Spleen (tissue), 11 donors: ENCODE results near the gene NXPH4. TPM values are rescaled to one million over a fixed set of nuclear protein-coding genes. Genes with fewer than 3 reads are reported as not detected.
A peak's percentile ranks its signal among the peaks of the same experiment; 100 is the strongest.

ENCODE experiments used
- DNase-seq: peaks from one replicate; pipeline ENCODE4 v3.0.0-alpha.2; 2020
- H3K27ac ChIP-seq, 8 donors: fragments of 200-600 bp; sonication (generic) in 7 of 8; 1 replicate in 4 of 8; 2 replicates in 4 of 8; pipeline versions ENCODE4 v1.5.0 to v1.8.0; 2016 to 2021; ENCODE audit warnings: inconsistent platforms in 4 of 8, mild to moderate bottlenecking in 4 of 8, moderate library complexity in 1 of 8
- H3K27me3 ChIP-seq, 7 donors: fragments of 200-600 bp; sonication (generic) in 6 of 7; replicated peaks in 1 of 7; 1 replicate in 4 of 7; 2 replicates in 3 of 7; pipeline versions ENCODE4 v1.5.0 to v1.8.0; 2016 to 2021; ENCODE audit warnings: inconsistent platforms in 3 of 7, mild to moderate bottlenecking in 1 of 7
- H3K36me3 ChIP-seq, 6 donors: fragments of 200-600 bp; sonication (generic) in 5 of 6; 1 replicate in 4 of 6; 2 replicates in 2 of 6; pipeline versions ENCODE4 v1.5.0 to v1.8.0; 2016 to 2021; ENCODE audit warnings: inconsistent platforms in 2 of 6
- H3K4me1 ChIP-seq, 6 donors: fragments of 200-600 bp; sonication (generic) in 5 of 6; 1 replicate in 3 of 6; 2 replicates in 3 of 6; pipeline versions ENCODE4 v1.5.0 to v1.8.0; 2016 to 2021; ENCODE audit warnings: inconsistent platforms in 3 of 6
- H3K4me3 ChIP-seq, 8 donors: fragments of 200-600 bp; sonication (generic) in 7 of 8; 1 replicate in 4 of 8; 2 replicates in 4 of 8; pipeline versions ENCODE4 v1.5.0 to v1.8.0; 2016 to 2021; ENCODE audit warnings: inconsistent platforms in 4 of 8, mild to moderate bottlenecking in 4 of 8, moderate library complexity in 2 of 8
- H3K9me3 ChIP-seq, 8 donors: fragments of 200-600 bp; sonication (generic) in 7 of 8; 1 replicate in 4 of 8; 2 replicates in 4 of 8; pipeline versions ENCODE4 v1.5.0 to v1.8.0; 2016 to 2021; ENCODE audit warnings: inconsistent platforms in 4 of 8
- POLR2A ChIP-seq, 3 donors: fragments of 450-650 bp; IDR thresholded peaks; one replicate each; pipeline ENCODE4 v1.5.1; 2017; ENCODE audit warnings: antibody characterized with exemption in 3 of 3, mild to moderate bottlenecking in 1 of 3
- POLR2AphosphoS5 ChIP-seq, 3 donors: sonication (generic); formaldehyde crosslinking; IDR thresholded peaks; one replicate each; pipeline ENCODE4 v1.5.1; 2017; ENCODE audit warnings: antibody characterized with exemption in 3 of 3
- WGBS, 5 donors: extraction: QIAGEN DNeasy Blood & Tissue Kit in 3 of 5; methylation state at CpG; one replicate each; pipeline versions ENCODE4 v1.1.5 to v1.1.7; 2013 to 2018; 5-methylcytosine and 5-hydroxymethylcytosine counted together
- intact Hi-C: fragments of 100-400 bp; cut with DNase I; formaldehyde crosslinking; loops from one replicate; pipeline ENCODE4 v1.15.0; 2023; ENCODE audit warnings: low total_unique reads
- polyA plus RNA-seq, 3 donors: library from polyadenylated mRNA; stranded (reverse); fragments of 200-250 nt; gene quantifications; one replicate each; pipeline ENCODE4 v1.2.1, GENCODE V29; 2013
- total RNA-seq, 7 donors: library from RNA; depleted of rRNA in 3 of 7; stranded (reverse); fragments of >200 nt in 3 of 7; fragmentation: NEBNext Ultra II Directional in 4 of 7; extraction: Animal tissue kit (Norgen Biotek cat#: 25700) in 4 of 7; gene quantifications; one replicate each; pipeline versions ENCODE4 v1.1.0 to v1.2.1, GENCODE V29; 2016 to 2021
- TF ChIP-seq, protein P1 (sequence below), 11 experiments: fragments of 200-600 bp in 7 of 11; fragments of 450-650 bp in 4 of 11; sonication (generic) in 4 of 11; IDR thresholded peaks in 8 of 11; conservative IDR thresholded peaks in 3 of 11; 1 replicate in 7 of 11; 2 replicates in 4 of 11; pipeline versions ENCODE4 v1.4.0 to v1.8.0; 2016 to 2021; ENCODE audit warnings: antibody characterized with exemption in 11 of 11, inconsistent platforms in 4 of 11, mild to moderate bottlenecking in 1 of 11
- donor health status: healthy with polysubstance abuse.
- donor health status: DM: no; HTN: no; CAD: no; lungs with moderate emphysema.
- donor health status: DM: no; HTN: no; CAD: no.
- donor health status: Bipolar disorder and iron deficiency.
- donor health status: healthy.
- donor health status: DM: no; HTN: no; CAD: no.
- donor health status: DM: yes; HTN: yes; CAD: no.

Gene NXPH4
- total and polyA plus RNA-seq, 10 donors, result 0.11 to 0.60 (median 0.23) TPM; not detected in 4

DNA sequence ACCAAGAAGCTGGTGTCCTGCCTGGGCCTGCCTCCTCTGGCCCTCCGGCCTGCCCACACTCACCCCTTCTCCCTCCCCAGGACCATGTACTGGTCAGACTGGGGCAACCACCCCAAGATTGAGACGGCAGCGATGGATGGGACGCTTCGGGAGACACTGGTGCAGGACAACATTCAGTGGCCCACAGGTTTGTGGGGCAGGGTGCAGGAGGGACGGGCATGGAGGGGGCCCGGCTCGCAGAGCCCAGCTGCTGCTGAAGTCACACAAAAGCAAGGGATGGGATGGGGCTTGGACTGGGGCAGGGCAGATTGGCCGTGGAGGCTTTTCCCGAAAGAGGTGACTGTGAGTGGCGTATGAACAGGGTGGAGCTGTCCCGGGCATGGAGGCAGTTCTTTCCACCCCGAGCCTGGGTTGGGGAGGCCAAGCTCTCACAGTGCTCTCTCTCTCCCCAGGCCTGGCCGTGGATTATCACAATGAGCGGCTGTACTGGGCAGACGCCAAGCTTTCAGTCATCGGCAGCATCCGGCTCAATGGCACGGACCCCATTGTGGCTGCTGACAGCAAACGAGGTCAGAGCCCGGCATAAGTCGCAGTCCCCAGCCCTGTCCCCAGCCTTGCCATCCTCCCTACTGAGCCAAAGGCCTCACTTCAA is 7.8 kb upstream of the NXPH4 start:
- no peaks in the 10 kb centered on the region for H3K9me3 ChIP-seq
- peaks cover 0 to 93% (median 12%) of the 10 kb centered on the region in 6 donors for H3K36me3 ChIP-seq
- TF ChIP-seq, protein P1, sequence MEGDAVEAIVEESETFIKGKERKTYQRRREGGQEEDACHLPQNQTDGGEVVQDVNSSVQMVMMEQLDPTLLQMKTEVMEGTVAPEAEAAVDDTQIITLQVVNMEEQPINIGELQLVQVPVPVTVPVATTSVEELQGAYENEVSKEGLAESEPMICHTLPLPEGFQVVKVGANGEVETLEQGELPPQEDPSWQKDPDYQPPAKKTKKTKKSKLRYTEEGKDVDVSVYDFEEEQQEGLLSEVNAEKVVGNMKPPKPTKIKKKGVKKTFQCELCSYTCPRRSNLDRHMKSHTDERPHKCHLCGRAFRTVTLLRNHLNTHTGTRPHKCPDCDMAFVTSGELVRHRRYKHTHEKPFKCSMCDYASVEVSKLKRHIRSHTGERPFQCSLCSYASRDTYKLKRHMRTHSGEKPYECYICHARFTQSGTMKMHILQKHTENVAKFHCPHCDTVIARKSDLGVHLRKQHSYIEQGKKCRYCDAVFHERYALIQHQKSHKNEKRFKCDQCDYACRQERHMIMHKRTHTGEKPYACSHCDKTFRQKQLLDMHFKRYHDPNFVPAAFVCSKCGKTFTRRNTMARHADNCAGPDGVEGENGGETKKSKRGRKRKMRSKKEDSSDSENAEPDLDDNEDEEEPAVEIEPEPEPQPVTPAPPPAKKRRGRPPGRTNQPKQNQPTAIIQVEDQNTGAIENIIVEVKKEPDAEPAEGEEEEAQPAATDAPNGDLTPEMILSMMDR (IDR thresholded peaks at IDR 0.05 in 8 of 11, conservative IDR thresholded peaks at IDR 0.05 in 3 of 11), result no peak
- TF ChIP-seq POLR2AphosphoS5 (IDR thresholded peaks at IDR 0.05), result no peak
- no peak for TF ChIP-seq POLR2A (IDR thresholded peaks at IDR 0.05)
- no peak for DNase-seq
- no peak overlapping the region for H3K27ac ChIP-seq
- intact Hi-C loops, result no loop called here
- H3K27me3 ChIP-seq, result peaks cover 0 to 18% (median 5%) of the 10 kb centered on the region in 7 donors
- H3K4me3 ChIP-seq, result no peak overlapping the region
- H3K4me1 ChIP-seq, result peaks cover 2 to 13% (median 8%) of the 10 kb centered on the region in 6 donors
- 70 to 90% (median 84%) methylated on average over 22 of the region's 22 CpGs for WGBS, 5 donors

DNA sequence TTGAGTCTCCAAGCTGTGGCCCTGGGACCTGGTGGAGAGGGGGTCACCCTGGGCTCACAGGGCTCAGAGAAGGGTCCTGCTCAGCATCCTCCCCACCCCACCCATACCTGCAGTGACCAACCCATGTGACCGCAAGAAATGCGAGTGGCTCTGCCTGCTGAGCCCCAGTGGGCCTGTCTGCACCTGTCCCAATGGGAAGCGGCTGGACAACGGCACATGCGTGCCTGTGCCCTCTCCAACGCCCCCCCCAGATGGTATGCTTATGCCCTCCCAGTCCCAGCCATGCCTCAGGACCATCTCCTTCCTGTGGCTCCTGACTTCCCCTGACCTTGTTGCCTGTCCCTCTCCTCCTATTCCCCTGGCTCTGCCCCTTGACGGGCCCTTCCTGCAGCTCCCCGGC is 6.7 kb upstream of the NXPH4 start:
- intact Hi-C loops, result no loop called here
- Histone ChIP-seq H3K4me1 (peaks cover 2 to 24% (median 19%) of the 10 kb centered on the region in 6 donors), H3K36me3 (peaks cover 0 to 81% (median 12%) of the 10 kb centered on the region in 6 donors), H3K27ac (no peak overlapping the region), H3K9me3 (no peaks in the 10 kb centered on the region), H3K27me3 (peaks cover 0 to 29% (median 16%) of the 10 kb centered on the region in 7 donors), H3K4me3 (no peak overlapping the region)
- WGBS, 5 donors, result 72 to 76% (median 75%) methylated on average over 6 to 8 of the region's 8 CpGs
- no peak for DNase-seq
- TF ChIP-seq, protein P1 (IDR thresholded peaks at IDR 0.05 in 8 of 11, conservative IDR thresholded peaks at IDR 0.05 in 3 of 11), result no peak
- TF ChIP-seq POLR2AphosphoS5 (IDR thresholded peaks at IDR 0.05) (peak in 1 of 3 donors; percentile 8), POLR2A (IDR thresholded peaks at IDR 0.05) (no peak)

DNA sequence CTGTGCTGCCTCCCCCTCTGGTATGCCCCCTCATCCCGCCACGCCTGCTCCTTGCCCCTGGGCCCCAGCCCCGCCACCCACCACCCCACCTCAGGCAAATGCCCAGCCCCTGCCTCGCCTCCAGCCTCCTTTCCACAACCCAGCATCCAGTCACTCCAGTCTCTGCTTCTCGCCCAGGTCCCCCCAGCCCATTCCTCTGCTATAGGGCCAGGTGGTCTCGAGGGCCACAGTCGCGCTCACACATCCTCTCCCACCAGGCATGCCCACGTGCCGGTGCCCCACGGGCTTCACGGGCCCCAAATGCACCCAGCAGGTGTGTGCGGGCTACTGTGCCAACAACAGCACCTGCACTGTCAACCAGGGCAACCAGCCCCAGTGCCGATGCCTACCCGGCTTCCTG is 6.1 kb upstream of the NXPH4 start:
- TF ChIP-seq POLR2AphosphoS5 (IDR thresholded peaks at IDR 0.05) (no peak), POLR2A (IDR thresholded peaks at IDR 0.05) (no peak)
- TF ChIP-seq, protein P1 (IDR thresholded peaks at IDR 0.05 in 8 of 11, conservative IDR thresholded peaks at IDR 0.05 in 3 of 11), result no peak
- DNase-seq, result no peak
- H3K27me3 ChIP-seq, result peaks cover 0 to 35% (median 22%) of the 10 kb centered on the region in 7 donors
- H3K4me3 ChIP-seq, result no peak overlapping the region
- H3K27ac ChIP-seq, result no peak overlapping the region
- H3K36me3 ChIP-seq, result peaks cover 0 to 76% (median 9%) of the 10 kb centered on the region in 6 donors
- intact Hi-C loops, result no loop called here
- peaks cover 2 to 30% (median 25%) of the 10 kb centered on the region in 6 donors for H3K4me1 ChIP-seq
- 77 to 90% (median 88%) methylated on average over 12 to 15 of the region's 15 CpGs for whole genome bisulfite sequencing, 5 donors
- no peaks in the 10 kb centered on the region for H3K9me3 ChIP-seq

DNA sequence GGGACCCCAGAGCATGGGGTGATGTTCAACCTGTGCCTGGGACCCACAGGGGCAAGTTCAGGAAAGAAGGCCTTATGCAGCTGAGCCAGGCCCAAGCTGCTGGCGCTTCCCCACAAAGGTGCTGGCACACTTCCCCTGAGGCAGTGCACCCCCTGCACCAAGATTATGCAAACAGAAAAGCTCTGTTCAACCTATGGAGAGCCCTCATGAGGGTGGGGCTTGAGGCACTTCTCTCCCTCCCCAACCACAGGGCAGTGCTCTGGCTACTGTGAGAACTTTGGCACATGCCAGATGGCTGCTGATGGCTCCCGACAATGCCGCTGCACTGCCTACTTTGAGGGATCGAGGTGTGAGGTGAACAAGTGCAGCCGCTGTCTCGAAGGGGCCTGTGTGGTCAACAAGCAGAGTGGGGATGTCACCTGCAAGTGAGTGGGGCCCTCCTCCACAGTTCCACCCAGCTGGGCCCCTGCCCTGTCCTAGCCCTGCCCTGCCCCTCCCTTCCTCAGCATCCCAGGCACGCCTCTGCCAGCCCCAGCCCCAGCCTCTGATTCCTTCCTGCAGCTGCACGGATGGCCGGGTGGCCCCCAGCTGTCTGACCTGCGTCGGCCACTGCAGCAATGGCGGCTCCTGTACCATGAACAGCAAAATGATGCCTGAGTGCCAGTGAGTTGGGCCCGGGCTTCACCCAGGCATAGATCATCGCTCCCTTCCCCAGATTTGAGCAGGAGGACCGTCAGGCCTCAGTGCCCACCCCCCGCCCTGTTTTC is 5.5 kb upstream of the NXPH4 start:
- TF ChIP-seq, protein P1 (IDR thresholded peaks at IDR 0.05 in 8 of 11, conservative IDR thresholded peaks at IDR 0.05 in 3 of 11), result no peak
- TF ChIP-seq POLR2A (IDR thresholded peaks at IDR 0.05), result no peak
- no peak for TF ChIP-seq POLR2AphosphoS5 (IDR thresholded peaks at IDR 0.05)
- Histone ChIP-seq H3K4me1 (peaks cover 9 to 36% (median 31%) of the 10 kb centered on the region in 6 donors), H3K27ac (no peak overlapping the region), H3K4me3 (no peak overlapping the region), H3K36me3 (peaks cover 0 to 70% (median 8%) of the 10 kb centered on the region in 6 donors), H3K9me3 (no peaks in the 10 kb centered on the region), H3K27me3 (peaks cover 0 to 41% (median 28%) of the 10 kb centered on the region in 7 donors)
- WGBS, 5 donors, result 76 to 83% (median 80%) methylated on average over 7 to 16 of the region's 16 CpGs
- DNase-seq, result no peak
- intact Hi-C loops, result no loop called here
